Neural progenitor cell (in vitro differentiated cells): Measurements from ENCODE around the gene SLC17A7. TPM values are rescaled to one million over a fixed set of nuclear protein-coding genes. Genes with fewer than 3 reads are reported as not detected.

Source experiments
- DNase-seq: peaks from one replicate; pipeline ENCODE4 v3.0.0-alpha.2; 2016; ENCODE audit warnings: low spot score
- H2AFZ ChIP-seq: fragments of 200-600 bp; sonication (generic); replicated peaks from 2 replicates; pipeline ENCODE4 v1.6.1; 2016; ENCODE audit warnings: antibody characterized with exemption
- H3F3A ChIP-seq: fragments of 200-600 bp; sonication (generic); 2 replicates; pipeline ENCODE4 v1.6.1; 2016; ENCODE audit warnings: antibody characterized with exemption, low read depth
- H3K27ac ChIP-seq: fragments of 200-600 bp; sonication (generic); 2 replicates; pipeline ENCODE4 v1.5.1; 2016; ENCODE audit warnings: mild to moderate bottlenecking
- H3K27me3 ChIP-seq: fragments of 200-600 bp; sonication (generic); 2 replicates; pipeline ENCODE4 v1.6.1; 2016; ENCODE audit warnings: mild to moderate bottlenecking, moderate library complexity
- H3K36me3 ChIP-seq: fragments of 200-600 bp; sonication (generic); 2 replicates; pipeline ENCODE4 v1.5.1; 2016
- H3K4me1 ChIP-seq: fragments of 200-600 bp; sonication (generic); 2 replicates; pipeline ENCODE4 v1.6.1; 2016; ENCODE audit warnings: mixed run types
- H3K4me2 ChIP-seq: fragments of 200-600 bp; sonication (generic); 2 replicates; pipeline ENCODE4 v1.6.1; 2016
- H3K4me3 ChIP-seq: fragments of 200-600 bp; sonication (generic); 2 replicates; pipeline ENCODE4 v1.5.1; 2016
- H3K79me2 ChIP-seq: fragments of 200-600 bp; sonication (generic); 2 replicates; pipeline ENCODE4 v1.6.1; 2016; ENCODE audit warnings: low read depth
- H3K9ac ChIP-seq: fragments of 200-600 bp; sonication (generic); 2 replicates; pipeline ENCODE4 v1.6.1; 2016
- H3K9me3 ChIP-seq: fragments of 200-600 bp; sonication (generic); 2 replicates; pipeline ENCODE4 v1.5.1; 2016; ENCODE audit warnings: low read depth
- H4K20me1 ChIP-seq: fragments of 200-600 bp; sonication (generic); 2 replicates; pipeline ENCODE4 v1.6.1; 2016; ENCODE audit warnings: low read depth
- H3K27ac Mint-ChIP-seq: 3 replicates; pipeline ENCODE4 v1.8.0; 2021; ENCODE audit warnings: mixed read lengths
- H3K27me3 Mint-ChIP-seq: 2 replicates; pipeline ENCODE4 v1.8.0; 2022; ENCODE audit warnings: low read depth, mild to moderate bottlenecking, inconsistent platforms, moderate library complexity, mixed read lengths; ENCODE audit not compliant: insufficient read depth
- H3K36me3 Mint-ChIP-seq: 3 replicates; pipeline ENCODE4 v1.8.0; 2021; ENCODE audit warnings: mixed read lengths
- H3K4me1 Mint-ChIP-seq: 3 replicates; pipeline ENCODE4 v1.8.0; 2021; ENCODE audit warnings: mixed read lengths
- H3K4me3 Mint-ChIP-seq: 3 replicates; pipeline ENCODE4 v1.8.0; 2021; ENCODE audit warnings: mild to moderate bottlenecking, moderate library complexity, mixed read lengths
- H3K9me3 Mint-ChIP-seq: 3 replicates; pipeline ENCODE4 v1.8.0; 2020; ENCODE audit warnings: mixed read lengths
- EZH2 ChIP-seq: fragments of 200-600 bp; sonication (generic); IDR thresholded peaks from 2 replicates; pipeline ENCODE4 v1.6.1; 2017; ENCODE audit warnings: antibody characterized with exemption, mild to moderate bottlenecking, moderate library complexity
- EZH2phosphoT487 ChIP-seq: fragments of 200-600 bp; sonication (generic); IDR thresholded peaks from 2 replicates; pipeline ENCODE4 v1.6.1; 2017; ENCODE audit warnings: antibody characterized with exemption
- total RNA-seq: library from RNA; depleted of rRNA; stranded (reverse); fragments of >200 nt; gene quantifications from 2 replicates; pipeline ENCODE4 v1.2.3, GENCODE V29; 2015; ENCODE audit warnings: low replicate concordance
- TF ChIP-seq, protein P1 (sequence below): fragments of 200-600 bp; sonication (generic); IDR thresholded peaks from 2 replicates; pipeline ENCODE4 v1.5.1; 2017; ENCODE audit warnings: antibody characterized with exemption, mild to moderate bottlenecking

The SLC17A7 gene
- total RNA-seq, 1 donor from 2014 or later = 1.4 TPM

DNA sequence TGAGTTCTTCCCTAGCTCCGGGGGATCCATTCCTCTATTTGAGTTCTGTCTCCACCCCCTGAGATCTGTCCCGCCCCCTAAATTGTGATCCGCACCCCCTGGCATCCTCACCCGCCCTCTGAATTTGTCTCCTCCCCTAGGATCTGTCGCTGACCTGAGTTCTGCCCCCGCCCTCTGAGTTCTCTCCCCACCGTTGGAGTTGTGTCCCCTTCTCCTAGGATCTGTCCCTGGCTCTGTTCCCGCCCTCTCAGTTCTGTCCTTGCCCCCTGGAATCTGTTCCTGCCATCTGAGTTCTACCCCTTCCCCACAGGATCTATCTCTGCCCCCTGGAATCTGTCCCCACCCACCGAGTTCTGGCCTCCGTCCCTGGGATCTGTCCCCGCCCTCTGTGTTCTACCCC lies 1.0 kb upstream of the SLC17A7 start:
- Histone ChIP-seq H3K36me3 (no peaks in the 10 kb centered on the region), H3K9me3 (no peaks in the 10 kb centered on the region), H3K4me1 (peaks cover 8% of the 10 kb centered on the region), H3K27me3 (peaks cover 53% of the 10 kb centered on the region), H2AFZ (peak overlapping the region; percentile 31), H3K79me2 (no peaks in the 10 kb centered on the region), H3K9ac (no peak overlapping the region), H3K4me2 (peak overlapping the region; percentile 77), H4K20me1 (peaks cover 6% of the 10 kb centered on the region), H3K27ac (no peak overlapping the region), H3K4me3 (peak overlapping the region; percentile 43), H3F3A (peaks cover 47% of the 10 kb centered on the region)
- TF ChIP-seq EZH2 = no peak
- no peak for TF ChIP-seq EZH2phosphoT487
- TF ChIP-seq, protein P1, sequence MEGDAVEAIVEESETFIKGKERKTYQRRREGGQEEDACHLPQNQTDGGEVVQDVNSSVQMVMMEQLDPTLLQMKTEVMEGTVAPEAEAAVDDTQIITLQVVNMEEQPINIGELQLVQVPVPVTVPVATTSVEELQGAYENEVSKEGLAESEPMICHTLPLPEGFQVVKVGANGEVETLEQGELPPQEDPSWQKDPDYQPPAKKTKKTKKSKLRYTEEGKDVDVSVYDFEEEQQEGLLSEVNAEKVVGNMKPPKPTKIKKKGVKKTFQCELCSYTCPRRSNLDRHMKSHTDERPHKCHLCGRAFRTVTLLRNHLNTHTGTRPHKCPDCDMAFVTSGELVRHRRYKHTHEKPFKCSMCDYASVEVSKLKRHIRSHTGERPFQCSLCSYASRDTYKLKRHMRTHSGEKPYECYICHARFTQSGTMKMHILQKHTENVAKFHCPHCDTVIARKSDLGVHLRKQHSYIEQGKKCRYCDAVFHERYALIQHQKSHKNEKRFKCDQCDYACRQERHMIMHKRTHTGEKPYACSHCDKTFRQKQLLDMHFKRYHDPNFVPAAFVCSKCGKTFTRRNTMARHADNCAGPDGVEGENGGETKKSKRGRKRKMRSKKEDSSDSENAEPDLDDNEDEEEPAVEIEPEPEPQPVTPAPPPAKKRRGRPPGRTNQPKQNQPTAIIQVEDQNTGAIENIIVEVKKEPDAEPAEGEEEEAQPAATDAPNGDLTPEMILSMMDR = no peak
- H3K27ac Mint-ChIP-seq = no peak overlapping the region
- H3K36me3 Mint-ChIP-seq = no peaks in the 10 kb centered on the region
- no peaks in the 10 kb centered on the region for H3K9me3 Mint-ChIP-seq
- peak; percentile 67 for DNase-seq
- peaks cover 18% of the 10 kb centered on the region for H3K4me1 Mint-ChIP-seq
- peak overlapping the region; percentile 85 for H3K4me3 Mint-ChIP-seq
- peaks cover 54% of the 10 kb centered on the region for H3K27me3 Mint-ChIP-seq

DNA sequence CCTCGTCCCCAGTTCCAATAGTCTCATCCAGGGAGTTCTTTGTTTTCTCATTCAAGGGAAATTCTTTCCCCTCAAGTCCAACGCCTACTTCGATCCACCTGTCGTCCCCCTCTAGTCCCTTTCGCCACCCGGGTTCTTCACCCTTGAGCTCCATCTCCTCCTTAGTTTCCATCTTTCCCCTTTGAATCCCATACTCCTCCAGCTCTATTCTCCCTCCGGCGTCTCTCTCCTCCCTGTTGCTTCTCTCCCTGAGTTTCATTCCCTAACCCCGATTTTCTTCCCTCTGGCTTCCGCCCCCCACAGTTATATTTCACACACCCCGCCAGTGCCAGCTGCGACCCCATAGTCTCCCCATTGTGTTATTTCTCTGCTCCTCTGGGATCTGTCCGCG lies 628 bp upstream of the SLC17A7 start:
- Mint-ChIP-seq H3K27ac (no peak overlapping the region), H3K27me3 (peaks cover 58% of the 10 kb centered on the region), H3K9me3 (no peaks in the 10 kb centered on the region), H3K4me1 (peaks cover 18% of the 10 kb centered on the region), H3K4me3 (peak overlapping the region; percentile 85), H3K36me3 (no peaks in the 10 kb centered on the region)
- Histone ChIP-seq H3K36me3 (no peaks in the 10 kb centered on the region), H2AFZ (peak overlapping the region; percentile 31), H3K27me3 (peaks cover 57% of the 10 kb centered on the region), H3K9me3 (no peaks in the 10 kb centered on the region), H3K79me2 (no peaks in the 10 kb centered on the region), H3K4me3 (peak overlapping the region; percentile 43), H4K20me1 (peaks cover 6% of the 10 kb centered on the region), H3K4me2 (peak overlapping the region; percentile 77), H3K9ac (no peak overlapping the region), H3K4me1 (peaks cover 8% of the 10 kb centered on the region), H3K27ac (no peak overlapping the region), H3F3A (peaks cover 43% of the 10 kb centered on the region)
- no peak for DNase-seq
- TF ChIP-seq, protein P1 = no peak
- TF ChIP-seq EZH2 = peak; percentile 34
- TF ChIP-seq EZH2phosphoT487 = peak; percentile 44

DNA sequence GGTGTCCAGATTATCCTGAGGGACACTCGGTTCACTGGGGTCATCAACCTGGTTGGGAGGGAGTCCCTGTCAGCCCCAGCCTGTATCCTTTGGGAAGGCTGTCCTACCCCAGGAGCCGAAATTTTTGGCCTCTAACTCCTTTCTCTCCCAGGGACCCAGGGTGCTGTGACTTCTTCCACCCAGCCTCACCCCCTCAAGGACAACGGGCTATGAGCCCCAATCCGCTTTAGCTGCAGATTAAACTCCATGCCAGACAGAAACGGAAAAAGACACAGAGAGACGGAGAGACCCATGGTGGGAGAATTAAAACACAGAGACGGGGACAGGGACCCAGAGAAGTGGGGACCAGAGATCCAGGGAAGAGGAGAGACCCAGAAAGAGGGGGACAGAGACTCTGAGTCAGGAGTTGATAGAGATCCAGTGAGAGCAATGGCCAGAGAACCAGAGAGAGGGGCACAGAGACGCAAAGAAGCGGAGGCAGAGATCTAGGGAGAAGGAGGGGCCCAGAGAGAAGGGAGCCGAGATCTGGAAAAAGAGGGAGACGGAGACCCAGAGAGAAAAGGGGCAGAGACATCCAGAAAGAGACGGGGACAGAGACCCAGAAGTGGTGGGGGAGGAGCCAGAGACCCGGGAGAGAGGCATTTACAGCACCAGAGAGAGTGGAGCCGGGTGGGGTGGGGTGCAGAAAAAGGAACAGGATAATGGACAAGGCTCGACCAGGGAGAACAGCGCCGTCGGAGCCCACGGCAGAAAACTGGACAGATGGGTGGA lies 703 bp downstream of the SLC17A7 start:
- H3K4me3 Mint-ChIP-seq = peak overlapping the region; percentile 80
- no peak overlapping the region for H2AFZ ChIP-seq
- H3K27ac ChIP-seq = no peak overlapping the region
- TF ChIP-seq EZH2 (peak; percentile 54), EZH2phosphoT487 (peak; percentile 34)
- TF ChIP-seq, protein P1 = no peak
- H4K20me1 ChIP-seq = peaks cover 6% of the 10 kb centered on the region
- H3K4me3 ChIP-seq = peak overlapping the region; percentile 43
- H3K79me2 ChIP-seq = no peaks in the 10 kb centered on the region
- peaks cover 22% of the 10 kb centered on the region for H3K4me1 Mint-ChIP-seq
- H3K4me1 ChIP-seq = peaks cover 8% of the 10 kb centered on the region
- H3K27me3 Mint-ChIP-seq = peaks cover 69% of the 10 kb centered on the region
- H3F3A ChIP-seq = peaks cover 46% of the 10 kb centered on the region
- H3K36me3 Mint-ChIP-seq = no peaks in the 10 kb centered on the region
- peak overlapping the region; percentile 77 for H3K4me2 ChIP-seq
- DNase-seq = no peak
- H3K27ac Mint-ChIP-seq = no peak overlapping the region
- no peaks in the 10 kb centered on the region for H3K9me3 ChIP-seq
- H3K36me3 ChIP-seq = no peaks in the 10 kb centered on the region
- no peak overlapping the region for H3K9ac ChIP-seq
- no peaks in the 10 kb centered on the region for H3K9me3 Mint-ChIP-seq
- H3K27me3 ChIP-seq = peaks cover 71% of the 10 kb centered on the region
